GM12891 (cell line): Measurements from ENCODE around the gene ATG4D.

Experiments
- POLR2A ChIP-seq: IDR thresholded peaks from 2 replicates; pipeline ENCODE4 v1.6.1; 2011; ENCODE audit warnings: low read depth, low read length, control low read depth
- POLR2AphosphoS5 ChIP-seq: IDR thresholded peaks from 2 replicates; pipeline ENCODE4 v1.6.1; 2011; ENCODE audit warnings: low read depth, low read length, control low read depth

DNA sequence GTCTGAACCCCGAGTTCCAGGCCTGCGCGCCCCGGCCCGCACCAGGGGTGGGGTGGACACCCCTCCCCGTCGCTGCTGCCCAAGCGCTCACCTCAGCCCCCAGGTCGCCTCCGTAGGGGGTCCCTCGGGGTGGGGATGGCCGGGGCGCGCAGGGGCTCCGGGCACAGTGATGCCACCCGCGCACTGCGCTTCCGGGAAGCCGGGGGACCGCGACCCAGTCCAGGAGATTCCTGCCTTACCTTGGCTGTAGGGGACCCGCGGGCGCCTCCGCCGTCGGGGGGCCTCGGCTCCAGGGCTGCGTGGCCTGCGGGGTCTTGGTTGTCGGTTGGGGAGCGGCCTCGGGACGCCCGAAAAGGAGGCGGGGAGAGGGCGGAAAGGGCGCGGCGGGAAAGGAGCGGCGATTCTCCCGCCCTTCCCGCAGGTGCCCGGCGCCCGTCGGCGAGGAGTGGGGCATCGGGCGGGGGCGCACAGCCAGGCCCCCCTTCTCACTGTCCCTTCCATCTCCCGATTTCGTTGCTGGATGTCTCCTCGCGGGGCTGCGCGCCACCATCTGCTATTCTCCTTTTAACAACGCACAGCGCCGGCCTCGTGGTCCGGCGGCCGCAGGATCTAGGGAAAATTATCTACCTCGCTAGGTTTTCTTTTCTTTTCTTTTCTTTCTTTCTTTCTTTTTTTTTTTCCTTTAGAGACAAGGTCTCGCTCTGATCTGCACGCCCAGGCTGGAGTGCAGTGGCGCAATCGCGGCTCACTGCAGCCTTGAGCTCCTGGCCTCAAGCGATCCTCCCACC lies 40.5 kb upstream of the ATG4D start, which contains the start of gene KEAP1:
- no peak for TF ChIP-seq POLR2AphosphoS5
- no peak for TF ChIP-seq POLR2A
